GM13976 (cell line): ENCODE measurements around the gene TGM6.

Experiments
- DNase-seq: peaks from one replicate; pipeline ENCODE4 v3.0.0; 2012; ENCODE audit warnings: low spot score
- CTCF ChIP-seq: IDR thresholded peaks from 2 replicates; pipeline ENCODE4 v1.5.1; 2012; ENCODE audit warnings: borderline replicate concordance, mild to moderate bottlenecking; ENCODE audit not compliant: insufficient read depth; ENCODE audit errors: extremely low read depth, missing control alignments, control extremely low read depth
- in situ Hi-C: fragments of 300-500 bp; cut with MboI; formaldehyde crosslinking; loops from one replicate; pipeline ENCODE4 v1.12.0; 2022; ENCODE audit warnings: low sequenced_read_pairs, mixed read lengths, inconsistent platforms; ENCODE audit not compliant: unreplicated experiment

The TGM6 gene

DNA sequence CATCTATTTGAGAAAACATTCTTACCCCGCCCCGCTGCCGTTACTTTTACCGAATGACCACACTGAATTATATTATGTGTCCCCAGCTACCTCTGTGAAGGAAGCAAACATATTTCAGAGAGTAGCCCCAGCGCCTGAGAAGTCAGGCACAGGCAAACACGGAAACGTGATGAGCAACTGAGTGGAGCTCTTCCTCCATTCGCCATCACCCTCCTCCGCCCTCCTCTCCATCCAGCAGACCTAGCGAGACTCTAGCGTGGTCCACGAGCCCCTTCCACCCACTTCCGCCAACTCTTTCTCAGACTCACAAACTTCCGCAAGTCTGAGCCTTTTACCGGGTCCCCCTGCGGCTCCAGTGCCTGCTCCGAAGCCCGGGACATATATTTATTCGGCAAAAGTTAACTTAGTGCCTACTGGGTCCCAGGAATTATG, 89.3 kb downstream of the TGM6 start:
- peak; percentile 77 for DNase-seq
- TF ChIP-seq CTCF = no peak
- in situ Hi-C loops = loop anchor here (25.0 kb wide), 1 partner anchor 258 kb away; no protein-coding TSS in a partner anchor

- DNase-seq = peak; percentile 97
- in situ Hi-C loops = loop anchor here (25.0 kb wide), 1 partner anchor 258 kb away; no protein-coding TSS in a partner anchor
- no peak for TF ChIP-seq CTCF
These were observed 89.9 kb downstream of the TGM6 start, which contains the start of gene SNRPB for GRCh38 chr20:2470423-2471193. Gene SNRPB (minus strand): TSS chr20:2470789. CDS start chr20:2470690, 99 bp downstream.

GRCh38 chr20:2473516-2473915, 92.8 kb downstream of the TGM6 start:
- in situ Hi-C loops = loop anchor here (25.0 kb wide), 1 partner anchor 261 kb away; no protein-coding TSS in a partner anchor
- no peak for TF ChIP-seq CTCF
- DNase-seq = no peak

GRCh38 chr20:2475850-2476741, 95.4 kb downstream of the TGM6 start:
- in situ Hi-C loops = no loop called here
- no peak for DNase-seq
- no peak for TF ChIP-seq CTCF

- in situ Hi-C loops = no loop called here
- no peak for DNase-seq
- TF ChIP-seq CTCF = peak; percentile 15
These were observed 96.3 kb downstream of the TGM6 start for GRCh38 chr20:2476742-2477615.
